Measurements from ENCODE around the gene GP1BB. TPM values are rescaled to one million over a fixed set of nuclear protein-coding genes. Genes with fewer than 3 reads are reported as not detected.

GP1BB gene
- total and polyA plus RNA-seq, 8 donors = 2.4 to 27.8 (median 8.7) TPM; not detected in 2

DNA sequence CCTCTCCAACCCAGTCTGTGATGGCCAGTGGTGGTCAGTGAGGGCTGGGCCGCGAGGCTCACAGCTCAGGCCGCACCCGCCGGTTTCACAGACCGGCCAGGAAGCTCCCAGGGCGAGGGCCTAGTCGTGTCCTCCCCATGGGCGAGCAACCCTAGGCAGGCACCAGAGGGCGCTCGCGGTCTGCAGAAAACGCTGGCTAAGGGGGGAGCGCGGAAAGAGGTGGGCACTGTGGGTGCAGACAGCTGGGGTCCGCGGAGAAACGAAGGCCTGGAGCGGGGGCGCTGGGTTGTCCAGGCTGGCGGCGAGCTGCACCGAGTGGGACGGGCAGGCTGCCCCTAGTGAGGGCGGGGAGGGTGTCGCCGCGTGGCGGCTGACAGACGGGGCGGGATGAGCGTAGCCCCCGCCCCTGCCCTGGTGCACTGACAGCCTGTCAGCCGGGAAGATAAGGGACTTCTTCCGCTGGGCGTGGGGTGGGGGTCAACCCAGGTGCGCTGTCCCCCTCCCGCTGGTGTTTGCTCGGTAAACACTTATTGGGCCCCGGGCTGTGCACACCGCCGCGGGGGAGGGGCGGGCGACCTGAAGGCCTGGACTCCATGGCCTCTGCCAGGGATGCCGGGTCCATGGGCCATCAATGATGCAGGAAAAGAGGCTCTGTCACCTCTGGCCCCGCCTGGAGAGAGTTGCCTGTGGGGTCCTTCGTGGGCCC, 7.5 kb downstream of the GP1BB start:
- WGBS, 5 donors = 0 to 2% (median 2%) methylated on average over 26 to 48 of the region's 48 CpGs
- Histone ChIP-seq H3K4me1 (peaks cover 6 to 12% (median 11%) of the 10 kb centered on the region in 4 donors), H3K27ac (no peak overlapping the region), H3K4me3 (peak overlapping the region; percentile 34 to 47 (median 40)), H3K36me3 (no peaks in the 10 kb centered on the region), H3K27me3 (peaks cover 0 to 37% (median 4%) of the 10 kb centered on the region in 3 donors), H3K9me3 (no peaks in the 10 kb centered on the region)
- no peak for TF ChIP-seq POLR2A (IDR thresholded peaks at IDR 0.05)
- TF ChIP-seq, protein P1, sequence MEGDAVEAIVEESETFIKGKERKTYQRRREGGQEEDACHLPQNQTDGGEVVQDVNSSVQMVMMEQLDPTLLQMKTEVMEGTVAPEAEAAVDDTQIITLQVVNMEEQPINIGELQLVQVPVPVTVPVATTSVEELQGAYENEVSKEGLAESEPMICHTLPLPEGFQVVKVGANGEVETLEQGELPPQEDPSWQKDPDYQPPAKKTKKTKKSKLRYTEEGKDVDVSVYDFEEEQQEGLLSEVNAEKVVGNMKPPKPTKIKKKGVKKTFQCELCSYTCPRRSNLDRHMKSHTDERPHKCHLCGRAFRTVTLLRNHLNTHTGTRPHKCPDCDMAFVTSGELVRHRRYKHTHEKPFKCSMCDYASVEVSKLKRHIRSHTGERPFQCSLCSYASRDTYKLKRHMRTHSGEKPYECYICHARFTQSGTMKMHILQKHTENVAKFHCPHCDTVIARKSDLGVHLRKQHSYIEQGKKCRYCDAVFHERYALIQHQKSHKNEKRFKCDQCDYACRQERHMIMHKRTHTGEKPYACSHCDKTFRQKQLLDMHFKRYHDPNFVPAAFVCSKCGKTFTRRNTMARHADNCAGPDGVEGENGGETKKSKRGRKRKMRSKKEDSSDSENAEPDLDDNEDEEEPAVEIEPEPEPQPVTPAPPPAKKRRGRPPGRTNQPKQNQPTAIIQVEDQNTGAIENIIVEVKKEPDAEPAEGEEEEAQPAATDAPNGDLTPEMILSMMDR (IDR thresholded peaks at IDR 0.05) = peak in 6 of 7 experiments; percentile 72 to 96 (median 92)
- no peak for TF ChIP-seq POLR2AphosphoS5 (IDR thresholded peaks at IDR 0.05)
- no peak for TF ChIP-seq EP300 (IDR thresholded peaks at IDR 0.05)
- DNase-seq = peak; percentile 84 to 93
- intact Hi-C loops (cut with DNase I; ENCODE audit: low total_unique reads) = loop anchor here (5.0 kb wide), 1 partner anchor 181 kb away; no protein-coding TSS in a partner anchor

DNA sequence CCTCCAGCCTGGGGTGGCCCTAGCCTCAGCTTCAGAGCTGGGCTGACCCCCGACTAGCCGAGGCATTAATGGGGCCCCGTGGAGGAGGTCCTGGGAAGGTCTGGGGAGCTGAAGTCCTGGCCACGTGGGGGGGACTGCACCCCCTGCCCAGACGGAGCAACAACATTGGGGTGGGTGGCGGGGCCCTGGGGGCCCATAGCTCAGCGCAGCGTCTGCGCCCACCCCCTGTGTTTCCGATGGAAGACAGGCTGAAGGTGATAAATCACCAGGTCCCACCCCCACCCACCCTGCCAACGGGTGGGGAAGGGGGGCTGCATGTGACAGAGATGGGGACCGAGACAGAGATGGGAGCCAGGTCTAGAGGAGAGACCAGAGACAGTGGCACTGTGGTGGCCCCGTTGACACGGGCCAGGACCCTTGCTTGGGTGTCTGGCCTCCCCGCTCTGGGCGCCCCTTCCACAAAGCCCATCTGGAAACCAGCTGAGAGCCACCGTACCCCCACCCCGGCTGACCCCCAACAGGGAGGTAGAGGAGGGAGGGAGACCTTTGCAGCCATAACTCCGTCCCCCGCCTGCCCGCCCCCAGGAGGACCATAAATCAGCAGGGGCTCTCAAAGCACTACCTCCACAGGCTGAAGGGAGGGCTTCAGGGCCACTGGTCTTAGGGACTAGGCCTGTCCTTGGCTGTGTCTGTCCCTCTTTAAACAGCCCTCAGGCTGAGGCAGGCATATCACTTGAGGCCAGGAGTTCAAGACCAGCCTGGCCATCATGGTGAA, 8.2 kb downstream of the GP1BB start:
- Histone ChIP-seq H3K27ac (no peak overlapping the region), H3K27me3 (peaks cover 0 to 38% (median 4%) of the 10 kb centered on the region in 3 donors), H3K4me3 (peak overlapping the region in 1 of 4 donors; percentile 43), H3K9me3 (no peaks in the 10 kb centered on the region), H3K36me3 (no peaks in the 10 kb centered on the region), H3K4me1 (peaks cover 6 to 12% (median 11%) of the 10 kb centered on the region in 4 donors)
- no peak for DNase-seq
- TF ChIP-seq POLR2A (IDR thresholded peaks at IDR 0.05) = no peak
- TF ChIP-seq, protein P1 (IDR thresholded peaks at IDR 0.05) = no peak
- no peak for TF ChIP-seq EP300 (IDR thresholded peaks at IDR 0.05)
- TF ChIP-seq POLR2AphosphoS5 (IDR thresholded peaks at IDR 0.05) = no peak
- 60 to 72% (median 63%) methylated on average over 10 to 21 of the region's 21 CpGs for WGBS, 5 donors
- intact Hi-C loops (cut with DNase I; ENCODE audit: low total_unique reads) = loop anchor here (5.0 kb wide), 1 partner anchor 181 kb away; no protein-coding TSS in a partner anchor

DNA sequence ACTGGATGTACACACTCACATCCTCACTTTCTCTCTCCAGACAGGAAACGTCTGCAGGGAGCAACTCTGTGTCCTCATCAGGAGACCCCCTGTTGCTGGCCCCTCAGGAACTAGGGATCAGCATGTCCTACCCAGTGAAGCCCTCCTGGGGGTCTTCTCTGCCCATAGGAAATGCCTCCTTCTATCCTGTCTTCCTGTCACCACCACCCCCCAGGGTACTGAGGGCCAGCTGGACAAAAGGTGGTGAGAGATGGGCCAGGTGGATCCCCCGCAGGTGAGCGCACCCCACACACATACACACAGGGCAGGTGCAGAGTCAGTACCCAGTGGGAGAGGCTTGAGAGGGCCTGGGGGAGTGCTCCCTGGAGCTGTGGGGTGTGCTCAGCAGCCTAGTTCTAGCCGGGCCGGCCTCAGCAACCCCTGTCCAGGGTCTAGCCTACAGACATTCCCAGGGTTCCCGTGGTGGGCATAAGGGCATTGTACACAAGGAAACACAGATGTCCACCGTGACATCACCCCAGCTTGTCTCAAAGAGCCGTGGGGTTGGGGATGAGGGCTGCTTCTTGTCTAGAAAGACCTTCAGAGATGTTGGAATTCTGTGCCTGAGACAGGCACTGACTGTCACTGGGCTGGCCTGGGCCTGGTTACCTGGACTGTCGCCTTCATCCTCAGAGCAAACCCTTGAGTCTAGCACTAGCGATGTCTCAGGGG, 9.2 kb downstream of the GP1BB start:
- 76 to 89% (median 87%) methylated on average over 9 to 10 of the region's 10 CpGs for WGBS, 5 donors
- TF ChIP-seq EP300 (IDR thresholded peaks at IDR 0.05) (no peak), POLR2A (IDR thresholded peaks at IDR 0.05) (no peak)
- peaks cover 0 to 39% (median 4%) of the 10 kb centered on the region in 3 donors for H3K27me3 ChIP-seq
- intact Hi-C loops (cut with DNase I; ENCODE audit: low total_unique reads) = loop anchor here (5.0 kb wide), 1 partner anchor 180 kb away; no protein-coding TSS in a partner anchor
- H3K27ac ChIP-seq = no peak overlapping the region
- no peaks in the 10 kb centered on the region for H3K9me3 ChIP-seq
- H3K4me3 ChIP-seq = no peak overlapping the region
- no peaks in the 10 kb centered on the region for H3K36me3 ChIP-seq
- peaks cover 6 to 12% (median 11%) of the 10 kb centered on the region in 4 donors for H3K4me1 ChIP-seq
- no peak for DNase-seq

DNA sequence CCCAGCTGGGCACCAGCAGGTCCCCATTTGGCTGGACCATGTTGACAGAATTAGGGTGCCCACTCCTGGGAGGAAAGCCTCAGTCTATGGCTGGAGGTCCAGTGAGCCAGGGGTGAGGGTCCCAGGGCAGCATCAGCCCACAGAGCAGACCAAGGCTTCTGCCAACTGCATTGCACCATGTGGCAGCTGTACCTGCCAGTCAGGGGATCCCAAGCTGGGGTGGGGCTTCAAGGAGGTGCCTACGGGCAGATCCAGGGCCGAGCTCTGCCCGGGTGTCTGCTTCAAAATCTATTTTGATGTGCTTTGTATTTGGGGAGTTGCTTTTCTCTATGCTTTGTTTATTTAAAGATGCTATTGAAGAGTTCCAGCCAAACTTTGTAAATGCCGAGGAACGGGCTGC, 10.4 kb downstream of the GP1BB start:
- peaks cover 6 to 12% (median 11%) of the 10 kb centered on the region in 4 donors for H3K4me1 ChIP-seq
- H3K27me3 ChIP-seq = peaks cover 0 to 50% (median 4%) of the 10 kb centered on the region in 3 donors
- no peak for DNase-seq
- TF ChIP-seq, protein P1 (IDR thresholded peaks at IDR 0.05) = no peak
- TF ChIP-seq POLR2AphosphoS5 (IDR thresholded peaks at IDR 0.05) = no peak
- no peak for TF ChIP-seq EP300 (IDR thresholded peaks at IDR 0.05)
- no peak for TF ChIP-seq POLR2A (IDR thresholded peaks at IDR 0.05)
- H3K9me3 ChIP-seq = no peaks in the 10 kb centered on the region
- no peak overlapping the region for H3K27ac ChIP-seq
- H3K36me3 ChIP-seq = no peaks in the 10 kb centered on the region
- WGBS, 5 donors = 64 to 70% (median 66%) methylated on average over 5 of the region's 5 CpGs
- intact Hi-C loops (cut with DNase I; ENCODE audit: low total_unique reads) = loop anchor here (5.0 kb wide), 1 partner anchor 179 kb away; no protein-coding TSS in a partner anchor
- H3K4me3 ChIP-seq = no peak overlapping the region
